GM19025 (cell line): Measurements from ENCODE around the gene RALB.
A peak's percentile ranks its signal among the peaks of the same experiment; 100 is the strongest.

ENCODE experiments used
- ATAC-seq: cut with Tn5 transposase; IDR thresholded peaks from one replicate; pipeline ENCODE4 v1.9.1; 2021; ENCODE audit warnings: mild to moderate bottlenecking, low read depth, moderate library complexity; ENCODE audit not compliant: unreplicated experiment

RALB gene

GRCh38 chr2:120252225-120253020 is at the start of gene RALB:
RALB (plus strand) TSS chr2:120252852; CDS start chr2:120278665, 25,813 bp downstream.
- ATAC-seq = peak; percentile 92

- ATAC-seq = no peak
These were observed 49.2 kb upstream of the RALB start for GRCh38 chr2:120203251-120204021.

GRCh38 chr2:120204022-120204405 is 48.6 kb upstream of the RALB start:
- ATAC-seq = no peak

GRCh38 chr2:120204417-120204816 is 48.2 kb upstream of the RALB start:
- no peak for ATAC-seq

GRCh38 chr2:120204945-120205670 is 47.5 kb upstream of the RALB start:
- no peak for ATAC-seq

GRCh38 chr2:120206022-120206581 is 46.5 kb upstream of the RALB start:
- no peak for ATAC-seq

- ATAC-seq = no peak
These were observed 44.0 kb upstream of the RALB start for GRCh38 chr2:120208381-120209353.

GRCh38 chr2:120209427-120210269 is 43.0 kb upstream of the RALB start:
- ATAC-seq = no peak

- ATAC-seq = no peak
These were observed 42.4 kb upstream of the RALB start for GRCh38 chr2:120210270-120210693.

- ATAC-seq = no peak
These were observed 34.5 kb upstream of the RALB start for GRCh38 chr2:120218181-120218580.

GRCh38 chr2:120219291-120219690 is 33.4 kb upstream of the RALB start:
- no peak for ATAC-seq

- no peak for ATAC-seq
These were observed 32.9 kb upstream of the RALB start for GRCh38 chr2:120219766-120220165.

GRCh38 chr2:120220756-120221155 is 31.9 kb upstream of the RALB start:
- ATAC-seq = no peak

- ATAC-seq = no peak
These were observed 31.0 kb upstream of the RALB start for GRCh38 chr2:120221616-120222015.

GRCh38 chr2:120222186-120223033 is 30.2 kb upstream of the RALB start:
- ATAC-seq = no peak

GRCh38 chr2:120223034-120223912 is 29.4 kb upstream of the RALB start, which contains the start of gene TMEM185B:
TMEM185B (minus strand) TSS chr2:120223400; CDS start chr2:120222976, 424 bp downstream.
- peak; percentile 90 for ATAC-seq

GRCh38 chr2:120224256-120224655 is 28.4 kb upstream of the RALB start:
- no peak for ATAC-seq
